GM23338 (cell line): Measurements from ENCODE around the gene HIVEP2.

Experiments
- CREB1 ChIP-seq: fragments of 250-450 bp; sonication (Bioruptor Pico); IDR thresholded peaks from 2 replicates; pipeline ENCODE4 v1.5.0; 2020; ENCODE audit warnings: low read depth, mild to moderate bottlenecking, moderate library complexity
- CTCF ChIP-seq, 2 experiments: fragments of 200-600 bp in 1 of 2; sonication (generic) in 1 of 2; conservative IDR thresholded peaks; 2 replicates each; pipeline versions ENCODE4 v1.5.1 to v1.6.1; 2016 to 2017; ENCODE audit warnings: antibody characterized with exemption in 2 of 2, low read depth in 2 of 2, mild to moderate bottlenecking in 2 of 2, moderate library complexity in 1 of 2
- EZH2phosphoT487 ChIP-seq: fragments of 200-600 bp; sonication (generic); IDR thresholded peaks from one replicate; pipeline ENCODE4 v1.8.1; 2018; ENCODE audit warnings: antibody characterized with exemption; ENCODE audit not compliant: unreplicated experiment
- POLR2AphosphoS5 ChIP-seq: IDR thresholded peaks from 2 replicates; pipeline ENCODE4 v1.6.1; 2016; ENCODE audit warnings: antibody characterized with exemption, low read depth
- ZNF114 ChIP-seq: fragments of 250-450 bp; sonication (Bioruptor Pico); IDR thresholded peaks from 2 replicates; pipeline ENCODE4 v1.5.0; 2020; ENCODE audit warnings: mild to moderate bottlenecking, moderate library complexity
- ZNF331 ChIP-seq: fragments of 250-450 bp; sonication (Bioruptor Pico); IDR thresholded peaks from 2 replicates; pipeline ENCODE4 v1.5.0; 2020; ENCODE audit warnings: low read depth, mild to moderate bottlenecking, moderate library complexity
- TF ChIP-seq, protein P1 (sequence below): IDR thresholded peaks from one replicate; pipeline ENCODE4 v1.6.1; 2018; ENCODE audit warnings: antibody characterized with exemption; ENCODE audit not compliant: unreplicated experiment

DNA sequence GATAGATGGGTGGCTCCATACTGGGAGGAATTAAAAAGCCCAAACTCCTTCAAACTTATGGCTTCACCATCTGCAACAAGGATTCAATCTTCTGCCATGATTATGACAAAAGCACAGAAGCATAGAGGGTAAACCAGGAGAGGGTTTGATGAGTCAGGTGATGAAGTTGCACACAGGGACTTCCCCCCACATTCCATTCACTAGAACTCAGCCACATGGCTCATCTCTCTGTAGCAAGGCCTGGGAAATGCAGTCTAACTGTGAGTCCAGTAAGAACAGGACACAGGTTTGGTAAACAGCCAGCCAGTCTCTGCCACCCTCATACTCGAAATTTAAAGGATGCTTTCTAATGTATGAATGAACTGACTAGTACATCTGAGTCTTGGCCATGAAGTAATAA is 142.9 kb downstream of the HIVEP2 start:
- TF ChIP-seq EZH2phosphoT487 (no peak), CTCF (conservative IDR thresholded peaks at IDR 0.05; ENCODE audit: low read depth in 2 of 2) (no peak), CREB1 (CRISPR knock-in tag) (no peak), ZNF114 (CRISPR knock-in tag) (no peak), ZNF331 (CRISPR knock-in tag) (no peak), POLR2AphosphoS5 (no peak)
- TF ChIP-seq, protein P1, sequence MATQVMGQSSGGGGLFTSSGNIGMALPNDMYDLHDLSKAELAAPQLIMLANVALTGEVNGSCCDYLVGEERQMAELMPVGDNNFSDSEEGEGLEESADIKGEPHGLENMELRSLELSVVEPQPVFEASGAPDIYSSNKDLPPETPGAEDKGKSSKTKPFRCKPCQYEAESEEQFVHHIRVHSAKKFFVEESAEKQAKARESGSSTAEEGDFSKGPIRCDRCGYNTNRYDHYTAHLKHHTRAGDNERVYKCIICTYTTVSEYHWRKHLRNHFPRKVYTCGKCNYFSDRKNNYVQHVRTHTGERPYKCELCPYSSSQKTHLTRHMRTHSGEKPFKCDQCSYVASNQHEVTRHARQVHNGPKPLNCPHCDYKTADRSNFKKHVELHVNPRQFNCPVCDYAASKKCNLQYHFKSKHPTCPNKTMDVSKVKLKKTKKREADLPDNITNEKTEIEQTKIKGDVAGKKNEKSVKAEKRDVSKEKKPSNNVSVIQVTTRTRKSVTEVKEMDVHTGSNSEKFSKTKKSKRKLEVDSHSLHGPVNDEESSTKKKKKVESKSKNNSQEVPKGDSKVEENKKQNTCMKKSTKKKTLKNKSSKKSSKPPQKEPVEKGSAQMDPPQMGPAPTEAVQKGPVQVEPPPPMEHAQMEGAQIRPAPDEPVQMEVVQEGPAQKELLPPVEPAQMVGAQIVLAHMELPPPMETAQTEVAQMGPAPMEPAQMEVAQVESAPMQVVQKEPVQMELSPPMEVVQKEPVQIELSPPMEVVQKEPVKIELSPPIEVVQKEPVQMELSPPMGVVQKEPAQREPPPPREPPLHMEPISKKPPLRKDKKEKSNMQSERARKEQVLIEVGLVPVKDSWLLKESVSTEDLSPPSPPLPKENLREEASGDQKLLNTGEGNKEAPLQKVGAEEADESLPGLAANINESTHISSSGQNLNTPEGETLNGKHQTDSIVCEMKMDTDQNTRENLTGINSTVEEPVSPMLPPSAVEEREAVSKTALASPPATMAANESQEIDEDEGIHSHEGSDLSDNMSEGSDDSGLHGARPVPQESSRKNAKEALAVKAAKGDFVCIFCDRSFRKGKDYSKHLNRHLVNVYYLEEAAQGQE: no peak
